ENCODE measurements around the gene UNC119.
"Not testable (repeated sequence)": the region's sequence is repeated elsewhere in the genome, so short reads cannot be mapped to it uniquely, and the experiment has no call there.

Gene UNC119

DNA sequence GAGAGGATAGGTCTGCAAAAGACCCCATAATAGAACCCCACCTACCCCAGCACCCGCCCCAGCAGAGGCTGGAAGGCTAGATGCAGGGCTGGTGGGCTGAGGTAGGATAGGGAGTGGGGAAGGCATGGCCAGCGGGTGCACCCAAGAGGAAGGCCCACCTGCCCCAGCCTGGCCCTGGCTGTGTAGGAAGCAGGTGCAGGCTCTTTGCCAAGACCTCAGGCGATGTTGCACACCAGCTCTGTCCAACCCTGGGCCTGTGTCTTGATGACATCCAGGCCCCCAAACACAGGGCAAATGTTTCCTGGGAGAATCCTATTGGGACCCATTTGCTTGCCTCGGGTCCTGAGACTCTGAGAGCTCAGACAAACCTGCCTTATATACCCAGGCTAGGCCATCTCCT is 12.2 kb downstream of the UNC119 start:
- no peak for DNase-seq

DNA sequence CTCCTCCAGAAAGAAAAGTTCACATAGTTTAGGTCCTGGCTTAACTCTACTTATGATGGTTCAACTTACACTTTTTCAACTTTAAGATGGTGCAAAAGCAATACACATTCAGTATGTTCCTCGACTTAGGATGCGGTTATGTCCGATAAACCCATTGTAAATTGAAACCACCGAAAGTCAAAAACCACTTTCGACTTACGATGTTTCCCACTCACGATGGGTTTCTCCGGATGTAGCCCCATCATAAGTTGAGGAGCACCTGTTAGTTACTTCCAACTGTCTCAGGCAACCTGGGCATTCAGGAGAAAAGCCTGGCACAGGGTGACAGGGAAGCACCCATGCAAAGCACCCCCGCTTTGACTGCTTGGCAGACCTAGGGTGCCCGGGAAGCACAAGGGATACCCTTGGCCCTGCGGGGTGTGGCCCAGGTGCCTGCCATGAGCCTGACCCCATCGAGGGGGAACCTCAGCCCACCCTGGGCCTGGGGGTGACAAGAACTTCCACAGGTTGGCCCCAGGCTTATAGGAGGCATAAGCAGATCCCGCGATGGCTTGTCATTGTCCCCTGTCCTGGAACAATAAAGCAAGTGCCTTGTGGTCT is 14.0 kb downstream of the UNC119 start:
- DNase-seq: no peak

- no peak for DNase-seq
Measured at GRCh38 chr17:28537219-28537610, 15.2 kb downstream of the UNC119 start.

DNA sequence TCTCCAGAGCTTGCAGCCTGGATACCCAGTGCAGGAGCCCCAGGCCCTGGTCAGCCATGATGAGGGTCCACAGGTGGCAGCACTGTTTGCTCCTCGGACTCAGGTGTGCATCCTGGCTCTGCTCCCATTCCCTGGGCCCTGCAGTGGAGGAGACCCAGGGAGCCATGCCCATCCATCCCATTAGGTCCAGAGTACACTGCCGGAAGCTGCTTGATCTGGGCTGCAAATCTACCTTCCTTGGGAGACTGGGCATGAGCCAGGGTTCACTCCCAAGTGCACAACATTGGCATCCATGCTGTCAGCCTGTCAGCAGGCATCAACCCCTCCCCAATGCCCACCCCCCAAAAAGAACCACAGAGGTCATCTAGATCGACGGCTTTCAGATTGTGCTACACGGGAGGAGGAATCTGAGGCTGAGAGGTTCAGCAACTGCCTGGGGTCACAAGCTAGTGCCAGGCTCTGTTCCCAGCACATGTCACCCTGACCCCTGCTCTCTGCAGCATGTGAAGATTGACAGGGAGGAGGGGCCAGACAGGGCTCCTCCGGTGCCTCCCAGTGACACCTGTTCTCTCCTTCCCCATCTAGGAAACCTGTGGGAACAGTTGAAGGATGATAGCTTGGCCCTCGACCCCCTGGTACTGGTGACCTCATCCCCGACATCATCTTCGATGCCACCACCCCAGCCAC is 15.7 kb downstream of the UNC119 start:
- DNase-seq: no peak

DNA sequence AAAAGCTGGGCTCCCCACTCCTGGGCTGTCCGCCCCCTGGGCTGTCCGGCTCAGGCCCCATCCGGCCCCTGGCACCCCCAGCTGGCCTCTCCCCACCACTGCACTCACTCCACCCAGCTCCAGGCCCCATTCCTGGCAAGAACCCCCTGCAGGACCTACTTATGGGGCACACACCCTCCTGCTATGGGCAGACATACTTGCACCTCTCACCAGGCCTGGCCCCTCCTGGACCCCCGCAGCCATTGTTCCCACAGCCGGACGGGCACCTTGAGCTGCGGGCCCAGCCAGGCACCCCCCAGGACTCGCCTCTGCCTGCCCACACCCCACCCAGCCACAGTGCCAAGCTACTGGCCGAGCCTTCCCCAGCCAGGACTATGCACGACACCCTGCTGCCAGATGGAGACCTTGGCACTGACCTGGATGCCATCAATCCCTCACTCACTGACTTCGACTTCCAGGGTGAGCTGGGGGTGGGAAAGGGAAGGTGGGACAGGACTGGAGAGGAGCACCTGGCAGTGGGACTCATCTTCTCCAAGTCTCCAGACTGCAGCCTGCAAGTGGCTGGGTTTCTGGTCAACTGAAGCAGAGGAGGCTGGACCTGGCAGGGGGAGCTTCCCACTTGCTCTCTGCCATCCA is 17.6 kb downstream of the UNC119 start:
- no peak for DNase-seq

DNA sequence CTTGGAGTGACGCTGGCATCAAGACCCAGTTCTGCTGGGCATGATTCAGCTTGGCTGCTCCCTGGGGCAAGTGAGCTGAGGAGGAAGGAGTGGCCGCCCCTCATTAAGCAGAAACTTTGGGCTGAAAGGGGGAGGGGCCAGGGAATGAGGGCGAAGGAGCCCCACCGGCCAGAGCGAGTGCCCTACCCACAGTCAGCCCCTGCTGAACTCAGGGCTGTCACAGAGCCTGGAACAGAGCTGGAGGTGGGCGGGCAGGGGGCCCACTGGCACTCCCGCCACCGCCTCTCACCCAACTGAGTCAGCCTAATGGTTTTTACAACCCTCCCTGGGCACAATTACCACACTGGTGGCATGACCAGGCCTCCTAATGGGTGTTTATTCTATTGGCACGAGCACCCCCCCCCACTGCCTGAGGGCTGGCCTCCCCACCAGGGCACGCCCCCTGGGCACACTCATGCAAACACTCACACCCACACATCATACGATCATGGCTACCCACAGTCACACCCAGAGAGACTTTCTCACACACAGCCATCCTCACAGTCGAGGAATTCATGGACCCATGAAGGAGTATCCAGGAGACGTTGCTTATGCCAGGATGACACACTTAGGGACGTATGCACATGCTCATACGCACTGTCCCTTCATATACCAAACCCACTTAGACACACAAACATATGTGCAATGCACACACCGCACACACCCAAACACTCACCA is 19.2 kb downstream of the UNC119 start:
- no peak for DNase-seq

- DNase-seq: no peak
Measured at GRCh38 chr17:28532050-28532960, 20.1 kb downstream of the UNC119 start.

- DNase-seq: no peak
Measured at GRCh38 chr17:28530926-28531325, 21.5 kb downstream of the UNC119 start.

DNA sequence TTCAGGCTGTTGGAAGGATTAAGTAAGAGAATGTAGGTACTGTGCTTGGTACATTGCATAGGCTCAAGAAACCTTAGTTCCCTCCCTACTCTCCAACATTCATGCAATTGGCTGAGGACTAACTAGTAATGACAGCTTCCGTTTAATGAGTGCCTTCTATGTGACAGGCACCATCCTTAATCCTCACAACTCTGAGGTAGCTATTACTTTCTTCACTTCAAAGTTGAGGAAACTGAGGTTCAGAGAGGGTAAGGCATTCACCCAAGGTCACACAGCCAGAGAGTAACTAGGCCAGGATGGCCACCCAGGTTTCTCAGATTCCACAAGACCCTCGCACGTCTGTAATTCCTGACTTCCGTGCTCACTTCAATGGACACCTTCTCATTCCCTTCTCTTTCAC is 22.2 kb downstream of the UNC119 start:
- no peak for DNase-seq

DNA sequence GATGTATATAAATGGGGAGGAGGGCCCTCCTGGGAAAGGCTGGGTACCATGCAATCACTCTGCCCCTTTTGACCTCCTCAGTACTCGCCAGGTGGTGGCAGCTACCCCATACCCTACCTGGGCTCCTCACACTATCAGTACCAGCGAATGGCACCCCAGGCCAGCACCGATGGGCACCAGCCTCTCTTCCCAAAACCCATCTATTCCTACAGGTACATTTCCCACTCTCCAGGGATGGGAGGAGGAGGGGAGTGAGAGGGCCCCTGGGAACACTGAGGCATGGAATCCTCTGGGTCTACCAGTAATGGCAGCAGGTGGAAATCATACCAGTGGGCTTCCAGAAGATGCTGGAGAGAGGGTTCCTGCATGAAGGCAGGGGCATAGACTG is 23.4 kb downstream of the UNC119 start:
- DNase-seq: no peak

DNA sequence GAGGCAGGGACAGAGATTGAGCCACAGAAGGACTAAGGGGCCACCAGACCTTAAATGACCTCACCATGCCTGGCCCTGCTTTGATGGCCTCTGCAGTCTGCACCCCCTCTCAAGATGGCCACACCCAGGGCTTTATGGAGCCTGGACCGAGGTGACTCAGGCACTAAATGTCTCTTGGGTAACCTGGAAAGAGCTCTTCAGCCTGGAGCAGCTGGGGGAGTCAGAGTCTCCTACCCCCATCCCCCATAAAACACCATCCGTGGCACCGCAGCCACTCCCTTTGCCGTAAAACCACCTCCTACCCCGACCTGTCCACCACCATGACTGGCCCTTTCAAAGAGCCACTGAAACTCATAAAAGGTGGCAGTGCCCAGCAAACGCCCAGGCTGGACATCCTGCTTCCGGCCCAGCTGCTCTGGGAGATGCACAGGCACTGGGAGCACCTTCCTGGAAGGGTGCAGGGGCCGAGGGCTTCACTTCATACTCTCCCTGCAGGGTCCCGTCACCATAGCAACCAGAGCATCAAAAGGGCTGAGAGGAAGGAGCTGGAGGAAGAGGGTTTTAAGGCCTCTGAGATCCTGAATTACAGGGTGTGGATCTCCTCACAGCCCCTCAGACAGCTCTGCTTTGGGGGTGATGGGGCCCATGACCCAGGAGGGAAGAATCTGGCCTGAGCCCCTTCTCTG is 24.0 kb downstream of the UNC119 start:
- no peak for DNase-seq

DNA sequence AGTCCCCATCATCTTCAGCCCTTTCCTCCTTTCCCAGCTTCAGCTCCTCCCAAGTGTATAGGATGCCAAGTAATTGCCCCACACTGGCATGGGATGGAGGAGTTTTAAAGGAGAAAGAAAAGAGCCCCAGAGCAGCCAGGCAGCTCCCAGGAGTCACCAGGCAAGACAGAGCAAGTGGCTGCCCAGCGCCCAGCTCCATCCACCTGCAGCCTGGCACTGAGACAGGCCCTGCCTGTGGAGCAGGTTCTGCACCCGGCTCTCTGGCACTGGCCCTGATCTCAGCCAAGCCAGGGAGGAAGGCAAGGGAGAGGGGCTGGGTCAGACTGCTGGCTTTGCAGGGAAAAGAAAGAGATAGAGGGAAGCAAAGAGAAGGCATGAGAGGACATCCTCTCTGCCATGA is 24.6 kb downstream of the UNC119 start:
- DNase-seq: no peak

- DNase-seq: no peak
Measured at GRCh38 chr17:28527181-28527681, 25.2 kb downstream of the UNC119 start.

DNA sequence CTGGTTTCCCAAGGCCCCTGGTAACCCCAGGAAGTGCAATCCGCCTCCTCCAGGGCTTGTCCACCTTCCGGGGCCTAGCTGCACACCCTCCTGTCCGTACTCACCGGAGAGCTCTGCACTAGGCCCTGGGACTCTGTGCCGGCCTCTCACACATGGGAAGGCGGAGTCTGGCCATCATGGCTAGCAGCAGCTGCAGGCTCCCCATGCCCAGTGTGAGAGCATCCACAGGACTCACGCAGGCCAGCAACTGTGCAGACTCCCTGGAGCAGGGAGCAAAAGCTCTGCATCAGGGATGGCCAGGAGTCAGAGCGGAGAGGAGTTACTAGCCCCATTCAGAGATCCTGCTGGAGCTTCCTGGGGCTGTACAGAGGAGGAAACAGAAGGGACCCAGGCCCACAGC is 26.0 kb downstream of the UNC119 start:
- DNase-seq: no peak

DNA sequence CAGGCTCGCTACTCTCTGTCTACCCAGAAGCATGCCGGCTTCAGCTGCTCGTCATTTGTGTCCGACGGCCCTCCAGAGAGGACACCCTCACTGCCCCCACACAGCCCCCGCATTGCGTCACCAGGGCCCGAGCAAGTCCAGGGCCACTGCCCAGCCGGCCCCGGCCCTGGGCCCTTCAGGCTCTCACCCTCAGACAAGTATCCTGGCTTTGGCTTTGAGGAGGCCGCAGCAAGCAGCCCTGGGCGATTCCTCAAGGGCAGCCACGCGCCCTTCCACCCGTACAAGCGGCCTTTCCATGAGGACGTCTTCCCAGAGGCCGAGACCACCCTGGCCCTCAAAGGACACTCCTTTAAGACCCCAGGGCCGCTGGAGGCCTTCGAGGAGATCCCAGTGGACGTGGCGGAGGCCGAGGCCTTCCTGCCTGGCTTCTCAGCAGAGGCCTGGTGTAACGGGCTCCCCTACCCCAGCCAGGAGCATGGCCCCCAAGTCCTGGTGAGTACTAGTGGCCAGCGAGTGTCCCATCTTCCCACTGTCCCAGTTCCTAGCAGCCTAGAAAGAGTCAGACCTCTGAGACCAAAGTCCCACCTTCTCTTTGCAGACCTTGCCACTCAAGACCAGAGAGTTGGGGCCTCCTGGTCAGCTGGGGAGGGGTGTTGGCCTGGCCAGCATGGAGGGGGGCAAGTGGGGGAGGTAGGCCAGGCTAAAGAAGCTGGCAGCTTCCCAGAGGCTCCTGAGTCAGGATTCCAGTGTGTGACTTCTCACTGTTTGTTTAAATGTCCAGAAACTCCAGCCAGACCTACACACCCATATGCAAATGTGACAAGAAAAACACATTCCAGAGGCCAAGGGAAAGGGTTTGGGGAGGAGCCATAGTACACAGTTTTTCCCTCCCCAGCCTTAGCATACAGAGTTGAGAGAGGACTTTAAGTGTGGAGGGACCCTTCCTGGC is 27.7 kb downstream of the UNC119 start:
- no peak for DNase-seq

DNA sequence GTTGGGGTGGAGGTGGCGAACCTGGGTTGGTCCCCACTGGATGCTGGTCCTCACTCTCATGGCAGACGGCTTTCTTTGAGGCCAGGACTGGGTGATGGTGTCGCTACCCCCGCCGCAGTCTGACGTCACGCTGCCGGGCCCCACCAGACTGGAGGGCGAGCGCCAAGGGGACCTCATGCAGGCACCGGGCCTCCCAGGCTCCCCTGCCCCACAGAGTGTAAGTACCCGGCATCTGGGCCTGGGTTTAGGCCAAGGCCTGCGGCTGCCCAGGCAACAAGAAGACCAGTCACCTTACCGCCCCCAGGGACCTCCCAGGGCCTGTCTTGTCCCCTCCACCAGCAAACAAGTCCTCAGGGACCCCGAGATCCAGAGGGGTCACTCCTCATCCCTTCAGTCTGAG is 28.5 kb downstream of the UNC119 start:
- no peak for DNase-seq

GRCh38 chr17:28523186-28523585 is 29.2 kb downstream of the UNC119 start:
- no peak for DNase-seq

DNA sequence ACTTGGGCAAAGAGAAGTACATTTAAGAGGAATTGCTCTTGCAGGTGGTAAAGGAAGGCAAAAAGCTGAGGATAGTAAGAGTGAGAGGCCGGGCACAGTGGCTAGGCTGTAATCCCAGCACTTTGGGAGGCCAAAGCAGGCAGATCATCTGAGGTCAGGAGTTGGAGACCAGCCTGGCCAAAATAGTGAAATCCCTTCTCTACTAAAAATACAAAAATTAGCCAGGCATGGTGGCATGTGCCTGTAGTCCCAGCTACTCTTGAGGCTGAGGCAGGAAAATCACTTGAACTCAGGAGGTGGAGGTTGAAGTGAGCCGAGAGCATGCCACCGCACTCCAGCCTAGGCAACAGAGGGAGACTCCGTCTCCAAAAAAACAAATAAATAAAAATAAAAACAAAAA is 30.1 kb downstream of the UNC119 start:
- DNase-seq: not testable (repeated sequence)

DNA sequence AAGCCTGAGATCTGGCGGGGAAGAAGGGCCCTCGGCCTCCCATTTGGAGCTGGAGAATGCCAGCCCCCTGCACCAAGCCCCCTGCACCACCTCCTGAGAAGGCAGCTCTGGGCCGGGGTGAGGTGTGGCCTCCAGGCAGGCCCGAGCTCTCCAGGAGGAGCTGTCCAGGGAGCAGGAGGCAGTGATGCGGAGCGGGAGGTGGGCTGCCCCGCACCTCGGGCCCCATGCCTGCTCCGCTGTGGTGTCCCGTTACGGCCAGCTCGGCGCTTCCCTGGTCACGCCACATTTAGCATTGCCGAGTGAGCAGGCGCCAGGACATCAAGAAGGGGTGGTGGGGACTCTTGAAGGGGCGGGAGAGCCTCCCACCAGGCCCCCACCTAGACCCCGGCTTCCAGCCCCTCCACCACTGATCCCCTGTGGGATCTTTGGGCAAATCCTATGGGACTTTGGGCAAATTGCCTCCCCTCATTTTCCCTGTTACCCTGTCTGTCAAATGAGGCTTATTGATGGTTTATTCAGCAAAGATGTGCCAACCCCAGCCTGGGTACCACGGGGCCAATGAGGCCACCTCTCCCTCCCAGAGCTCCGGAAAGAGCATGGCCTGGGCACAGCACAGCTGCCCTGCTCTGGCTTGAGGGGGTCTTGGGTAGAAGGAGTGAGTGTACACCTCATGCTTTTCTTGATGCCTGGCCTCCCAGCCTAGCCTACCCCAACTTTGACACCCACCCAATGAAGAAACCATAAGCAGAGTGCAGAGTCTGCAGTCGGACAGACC is 30.9 kb downstream of the UNC119 start:
- DNase-seq: no peak

GRCh38 chr17:28520687-28521086 is 31.7 kb downstream of the UNC119 start:
- no peak for DNase-seq
